ENCODE measurements around the gene KCTD16. TPM values are rescaled to one million over a fixed set of nuclear protein-coding genes. Genes with fewer than 3 reads are reported as not detected.

Gene KCTD16
- total and polyA plus RNA-seq, 2 experiments from 2014 or later = 0.02 to 0.76 TPM

- TF ChIP-seq ZNF462 (CRISPR knock-in tag; IDR thresholded peaks at IDR 0.05) = no peak
- no peak for TF ChIP-seq EZH2 (IDR thresholded peaks at IDR 0.05; ENCODE audit: low read depth, unreplicated experiment)
Measured at GRCh38 chr5:144166696-144167095, 4.0 kb upstream of the KCTD16 start (continued).

- no peak for ATAC-seq
- H3K4me3 Mint-ChIP-seq = no peak overlapping the region
- no peak for DNase-seq (ENCODE audit: low spot score)
- Histone ChIP-seq H3K27me3 (ENCODE audit: insufficient read depth) (no peaks in the 10 kb centered on the region), H3K4me2 (no peak overlapping the region), H3K79me2 (replicated peaks; ENCODE audit: insufficient read depth) (peaks cover 36% of the 10 kb centered on the region), H3K4me1 (ENCODE audit: insufficient read depth) (peaks cover 7% of the 10 kb centered on the region; the same call in 1 of the 2 replicates), H3K4me3 (no peak overlapping the region), H3F3A (replicated peaks; ENCODE audit: low read depth) (no peaks in the 10 kb centered on the region), H3K9me2 (ENCODE audit: insufficient read depth) (peaks cover 5% of the 10 kb centered on the region; the same call in 1 of the 2 replicates), H2AFZ (no peak overlapping the region), H3K27ac (ENCODE audit: low read depth) (no peak overlapping the region), H3K36me3 (ENCODE audit: insufficient read depth) (peaks cover 23% of the 10 kb centered on the region), H4K20me1 (replicated peaks; ENCODE audit: insufficient read depth) (0 out of 2 replicates have a peak, but pooled peaks cover 5% of the 10 kb centered on the region)
- H3K4me1 Mint-ChIP-seq = peaks cover 9% of the 10 kb centered on the region
- H3K36me3 Mint-ChIP-seq (ENCODE audit: low read depth) = peaks cover 23% of the 10 kb centered on the region
- H3K27ac Mint-ChIP-seq = no peak overlapping the region
- H3K9me3 Mint-ChIP-seq = no peaks in the 10 kb centered on the region
- H3K27me3 Mint-ChIP-seq (ENCODE audit: insufficient read depth, low read depth, poor library complexity) = peaks cover 5% of the 10 kb centered on the region
- TF ChIP-seq EZH2phosphoT487 (IDR thresholded peaks at IDR 0.05; ENCODE audit: unreplicated experiment) = no peak
- TF ChIP-seq CREB1 (CRISPR knock-in tag; IDR thresholded peaks at IDR 0.05; ENCODE audit: low read depth) = no peak
- no peak for TF ChIP-seq EZH2 (IDR thresholded peaks at IDR 0.05; ENCODE audit: low read depth, unreplicated experiment)
- no peak for TF ChIP-seq ZNF462 (CRISPR knock-in tag; IDR thresholded peaks at IDR 0.05)
- TF ChIP-seq ZNF331 (CRISPR knock-in tag; IDR thresholded peaks at IDR 0.05; ENCODE audit: low read depth) = no peak
- no peak for TF ChIP-seq NANOG (IDR thresholded peaks at IDR 0.05; ENCODE audit: borderline replicate concordance)
Measured at GRCh38 chr5:144167998-144168397, 2.7 kb upstream of the KCTD16 start.
